Measurements from ENCODE around the gene CGB7. TPM values are rescaled to one million over a fixed set of nuclear protein-coding genes. Genes with fewer than 3 reads are reported as not detected.

Gene CGB7
- total and polyA plus RNA-seq, 4 donors, result 0.11 to 0.57 (median 0.25) TPM

GRCh38 chr19:49092686-49093085 is 35.1 kb upstream of the CGB7 start:
- Histone ChIP-seq H3K9ac (ENCODE audit: insufficient read depth in 1 of 2, low read length in 2 of 2) (no peak overlapping the region), H3K4me1 (ENCODE audit: control insufficient read depth in 5 of 5, insufficient read depth in 5 of 5, low read length in 5 of 5) (peaks cover 0 to under 1% (median 0%) of the 10 kb centered on the region in 5 donors), H3K9me3 (ENCODE audit: control insufficient read depth in 4 of 4, insufficient read depth in 3 of 4, low read length in 3 of 4) (peaks cover 0 to 1% (median 0%) of the 10 kb centered on the region in 4 donors), H3K27ac (ENCODE audit: low read depth in 1 of 2, low read length in 1 of 2) (no peak overlapping the region), H3K36me3 (ENCODE audit: control insufficient read depth in 4 of 4, insufficient read depth in 4 of 4, low read length in 4 of 4) (peaks cover 17 to 50% (median 36%) of the 10 kb centered on the region in 4 donors), H3K4me3 (no peak overlapping the region), H3K27me3 (ENCODE audit: control insufficient read depth in 3 of 3, insufficient read depth in 3 of 3, low read length in 2 of 3) (no peaks in the 10 kb centered on the region)
- ATAC-seq (ENCODE audit: insufficient read depth, low FRiP score), result no peak
- DNase-seq, result no peak
- 94% methylated on average over 6 of the region's 6 CpGs for WGBS, 2 donors
- TF ChIP-seq CTCF (IDR thresholded peaks at IDR 0.05; ENCODE audit: control extremely low read depth, extremely low read depth), result no peak

GRCh38 chr19:49091391-49092038 is 34.0 kb upstream of the CGB7 start:
- DNase-seq, result no peak
- peaks cover 17 to 46% (median 33%) of the 10 kb centered on the region in 4 donors for H3K36me3 ChIP-seq (ENCODE audit: control insufficient read depth in 4 of 4, insufficient read depth in 4 of 4, low read length in 4 of 4)

DNA sequence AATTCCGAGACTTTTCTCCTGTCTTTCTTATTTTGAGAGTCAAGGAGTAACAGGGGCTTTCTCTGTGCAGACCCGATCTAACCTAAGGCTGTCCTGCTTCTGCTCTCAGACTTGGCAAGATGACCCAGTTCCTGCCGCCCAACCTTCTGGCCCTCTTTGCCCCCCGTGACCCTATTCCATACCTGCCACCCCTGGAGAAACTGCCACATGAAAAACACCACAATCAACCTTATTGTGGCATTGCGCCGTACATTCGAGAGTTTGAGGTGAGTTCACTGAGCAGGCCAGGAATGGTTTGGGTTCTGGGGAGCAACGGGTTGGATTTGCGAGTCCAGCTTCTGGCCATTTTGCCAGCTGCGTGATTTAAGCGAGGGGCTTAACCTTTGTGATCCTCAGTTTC is 28.7 kb upstream of the CGB7 start:
- no peak for DNase-seq
- Histone ChIP-seq H3K27ac (ENCODE audit: low read depth in 1 of 2, low read length in 1 of 2) (no peak overlapping the region), H3K27me3 (ENCODE audit: control insufficient read depth in 3 of 3, insufficient read depth in 3 of 3, low read length in 2 of 3) (no peaks in the 10 kb centered on the region), H3K9ac (ENCODE audit: insufficient read depth in 1 of 2, low read length in 2 of 2) (peak overlapping the region; percentile 93 to 97), H3K4me1 (ENCODE audit: control insufficient read depth in 5 of 5, insufficient read depth in 5 of 5, low read length in 5 of 5) (peaks cover 4 to 14% (median 9%) of the 10 kb centered on the region in 5 donors), H3K4me3 (peak overlapping the region; percentile 94), H3K9me3 (ENCODE audit: control insufficient read depth in 4 of 4, insufficient read depth in 3 of 4, low read length in 3 of 4) (peaks cover 0 to 1% (median 0%) of the 10 kb centered on the region in 4 donors), H3K36me3 (ENCODE audit: control insufficient read depth in 4 of 4, insufficient read depth in 4 of 4, low read length in 4 of 4) (peaks cover 11 to 29% (median 25%) of the 10 kb centered on the region in 4 donors)
- 44 to 74% methylated on average over 11 of the region's 11 CpGs for WGBS, 2 donors
- no peak for ATAC-seq (ENCODE audit: insufficient read depth, low FRiP score)
- no peak for TF ChIP-seq CTCF (IDR thresholded peaks at IDR 0.05; ENCODE audit: control extremely low read depth, extremely low read depth)

More at GRCh38 chr19:49091391-49092038, 34.0 kb upstream of the CGB7 start:
- Histone ChIP-seq H3K27me3 (ENCODE audit: control insufficient read depth in 3 of 3, insufficient read depth in 3 of 3, low read length in 2 of 3) (no peaks in the 10 kb centered on the region), H3K9me3 (ENCODE audit: control insufficient read depth in 4 of 4, insufficient read depth in 3 of 4, low read length in 3 of 4) (peaks cover 0 to 1% (median 0%) of the 10 kb centered on the region in 4 donors), H3K4me3 (no peak overlapping the region), H3K27ac (ENCODE audit: low read depth in 1 of 2, low read length in 1 of 2) (no peak overlapping the region), H3K9ac (ENCODE audit: insufficient read depth in 1 of 2, low read length in 2 of 2) (no peak overlapping the region), H3K4me1 (ENCODE audit: control insufficient read depth in 5 of 5, insufficient read depth in 5 of 5, low read length in 5 of 5) (peaks cover 0 to 7% (median 4%) of the 10 kb centered on the region in 5 donors)
- TF ChIP-seq CTCF (IDR thresholded peaks at IDR 0.05; ENCODE audit: control extremely low read depth, extremely low read depth), result no peak
- ATAC-seq (ENCODE audit: insufficient read depth, low FRiP score), result no peak
- 93 to 95% methylated on average over 17 of the region's 17 CpGs for WGBS, 2 donors

Data from lung (tissue), 12 donors.